Neural progenitor cell (in vitro differentiated cells): ENCODE measurements around the gene AMER2.

Experiments
- EZH2 ChIP-seq: fragments of 200-600 bp; sonication (generic); IDR thresholded peaks from 2 replicates; pipeline ENCODE4 v1.6.1; 2017; ENCODE audit warnings: antibody characterized with exemption, mild to moderate bottlenecking, moderate library complexity
- EZH2phosphoT487 ChIP-seq: fragments of 200-600 bp; sonication (generic); IDR thresholded peaks from 2 replicates; pipeline ENCODE4 v1.6.1; 2017; ENCODE audit warnings: antibody characterized with exemption
- TF ChIP-seq, protein P1 (sequence below): fragments of 200-600 bp; sonication (generic); IDR thresholded peaks from 2 replicates; pipeline ENCODE4 v1.5.1; 2017; ENCODE audit warnings: antibody characterized with exemption, mild to moderate bottlenecking

DNA sequence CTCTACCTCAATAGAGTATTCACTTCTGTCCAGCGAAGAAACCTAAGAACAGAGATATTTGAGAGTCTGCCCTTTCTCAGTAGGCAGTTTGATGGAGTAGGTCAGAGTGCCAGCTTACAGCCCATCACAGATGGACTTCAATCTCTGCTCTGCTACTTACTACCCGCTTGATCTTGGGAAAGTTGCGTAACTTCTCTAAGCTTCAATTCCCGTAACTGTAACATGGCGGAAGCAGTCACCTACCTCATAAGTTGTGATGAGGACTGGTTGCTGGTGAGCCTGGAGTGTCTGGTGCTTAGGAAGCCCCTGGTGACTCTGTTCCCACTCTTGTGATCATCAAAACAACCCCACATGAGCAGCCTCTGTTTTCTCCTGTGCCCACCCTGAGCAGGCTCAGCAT is 31.0 kb downstream of the AMER2 start:
- TF ChIP-seq, protein P1, sequence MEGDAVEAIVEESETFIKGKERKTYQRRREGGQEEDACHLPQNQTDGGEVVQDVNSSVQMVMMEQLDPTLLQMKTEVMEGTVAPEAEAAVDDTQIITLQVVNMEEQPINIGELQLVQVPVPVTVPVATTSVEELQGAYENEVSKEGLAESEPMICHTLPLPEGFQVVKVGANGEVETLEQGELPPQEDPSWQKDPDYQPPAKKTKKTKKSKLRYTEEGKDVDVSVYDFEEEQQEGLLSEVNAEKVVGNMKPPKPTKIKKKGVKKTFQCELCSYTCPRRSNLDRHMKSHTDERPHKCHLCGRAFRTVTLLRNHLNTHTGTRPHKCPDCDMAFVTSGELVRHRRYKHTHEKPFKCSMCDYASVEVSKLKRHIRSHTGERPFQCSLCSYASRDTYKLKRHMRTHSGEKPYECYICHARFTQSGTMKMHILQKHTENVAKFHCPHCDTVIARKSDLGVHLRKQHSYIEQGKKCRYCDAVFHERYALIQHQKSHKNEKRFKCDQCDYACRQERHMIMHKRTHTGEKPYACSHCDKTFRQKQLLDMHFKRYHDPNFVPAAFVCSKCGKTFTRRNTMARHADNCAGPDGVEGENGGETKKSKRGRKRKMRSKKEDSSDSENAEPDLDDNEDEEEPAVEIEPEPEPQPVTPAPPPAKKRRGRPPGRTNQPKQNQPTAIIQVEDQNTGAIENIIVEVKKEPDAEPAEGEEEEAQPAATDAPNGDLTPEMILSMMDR: no peak
- TF ChIP-seq EZH2phosphoT487 (no peak), EZH2 (no peak)
